Liver (tissue), 9 donors: ENCODE results near the gene SAMD4A. TPM values are rescaled to one million over a fixed set of nuclear protein-coding genes. Genes with fewer than 3 reads are reported as not detected.

Experiments
- DNase-seq: peaks from one replicate; pipeline ENCODE4 v3.0.0-alpha.2; 2017; ENCODE audit warnings: low spot score
- H3K27ac ChIP-seq, 2 donors: one replicate each; pipeline ENCODE4 v1.7.0; 2013; ENCODE audit warnings: inconsistent platforms in 2 of 2, low read length in 2 of 2, control low read depth in 1 of 2, low read depth in 1 of 2, mild to moderate bottlenecking in 1 of 2
- H3K27me3 ChIP-seq, 4 donors: one replicate each; pipeline versions ENCODE4 v1.6.1 to v1.7.0; 2013; ENCODE audit warnings: low read length in 3 of 4, inconsistent platforms in 1 of 4, mild to moderate bottlenecking in 1 of 4, moderate library complexity in 1 of 4; ENCODE audit not compliant: control insufficient read depth in 4 of 4, insufficient read depth in 4 of 4
- H3K36me3 ChIP-seq, 4 donors: one replicate each; pipeline versions ENCODE4 v1.6.1 to v1.7.0; 2013; ENCODE audit warnings: low read length in 3 of 4, mild to moderate bottlenecking in 3 of 4, low read depth in 1 of 4, moderate library complexity in 1 of 4; ENCODE audit not compliant: control insufficient read depth in 4 of 4, insufficient read depth in 3 of 4
- H3K4me1 ChIP-seq, 4 donors: one replicate each; pipeline versions ENCODE4 v1.6.1 to v1.7.0; 2013; ENCODE audit warnings: low read length in 3 of 4, mild to moderate bottlenecking in 3 of 4, moderate library complexity in 1 of 4; ENCODE audit not compliant: control insufficient read depth in 4 of 4, insufficient read depth in 4 of 4
- H3K4me3 ChIP-seq, 3 donors: one replicate each; pipeline versions ENCODE4 v1.6.1 to v1.7.0; 2013; ENCODE audit warnings: low read length in 3 of 3, control low read depth in 1 of 3, low read depth in 1 of 3, mild to moderate bottlenecking in 1 of 3
- H3K9ac ChIP-seq, 2 donors: one replicate each; pipeline ENCODE4 v1.7.0; 2013; ENCODE audit warnings: low read length in 2 of 2, mild to moderate bottlenecking in 2 of 2, moderate library complexity in 2 of 2, control low read depth in 1 of 2, low read depth in 1 of 2
- H3K9me3 ChIP-seq, 4 donors: one replicate each; pipeline versions ENCODE4 v1.6.1 to v1.7.0; 2013; ENCODE audit warnings: low read length in 3 of 4; ENCODE audit not compliant: control insufficient read depth in 4 of 4
- ATF3 ChIP-seq: IDR thresholded peaks from 2 replicates; pipeline ENCODE4 v1.6.1; 2016; ENCODE audit warnings: antibody characterized with exemption
- CTCF ChIP-seq: fragments of 150-350 bp; IDR thresholded peaks from 2 replicates; pipeline ENCODE4 v1.5.1; 2017; ENCODE audit warnings: improper control_type of control experiment, low read depth, low read length; ENCODE audit not compliant: missing input control
- EGR1 ChIP-seq, 2 donors: IDR thresholded peaks; 2 replicates each; pipeline ENCODE4 v1.6.1; 2016 to 2018; ENCODE audit warnings: antibody characterized with exemption in 2 of 2, low read depth in 2 of 2
- FOXA1 ChIP-seq: IDR thresholded peaks from 2 replicates; pipeline ENCODE4 v1.6.1; 2016; ENCODE audit warnings: antibody characterized with exemption
- FOXA2 ChIP-seq: IDR thresholded peaks from 2 replicates; pipeline ENCODE4 v1.6.1; 2016; ENCODE audit warnings: antibody characterized with exemption
- GABPA ChIP-seq, 2 donors: IDR thresholded peaks in 1 of 2; conservative IDR thresholded peaks in 1 of 2; 2 replicates each; pipeline ENCODE4 v1.6.1; 2016; ENCODE audit warnings: antibody characterized with exemption in 2 of 2, mild to moderate bottlenecking in 1 of 2, moderate library complexity in 1 of 2
- HNF4A ChIP-seq, 2 donors: conservative IDR thresholded peaks; 2 replicates each; pipeline ENCODE4 v1.6.1; 2016; ENCODE audit warnings: antibody characterized with exemption in 2 of 2, mild to moderate bottlenecking in 2 of 2
- HNF4G ChIP-seq: IDR thresholded peaks from 2 replicates; pipeline ENCODE4 v1.6.1; 2016; ENCODE audit warnings: antibody characterized with exemption
- JUND ChIP-seq, 2 donors: IDR thresholded peaks; 2 replicates each; pipeline ENCODE4 v1.6.1; 2016; ENCODE audit warnings: antibody characterized with exemption in 2 of 2
- MAX ChIP-seq: IDR thresholded peaks from 2 replicates; pipeline ENCODE4 v1.6.1; 2016; ENCODE audit warnings: antibody characterized with exemption
- NR2F2 ChIP-seq: IDR thresholded peaks from 2 replicates; pipeline ENCODE4 v1.6.1; 2016; ENCODE audit warnings: antibody characterized with exemption
- RAD21 ChIP-seq, 2 donors: IDR thresholded peaks; 2 replicates each; pipeline ENCODE4 v1.6.1; 2016; ENCODE audit warnings: antibody characterized with exemption in 2 of 2, mild to moderate bottlenecking in 2 of 2
- REST ChIP-seq: IDR thresholded peaks from 2 replicates; pipeline ENCODE4 v1.6.1; 2016; ENCODE audit warnings: antibody characterized with exemption, mild to moderate bottlenecking
- RXRA ChIP-seq, 2 donors: IDR thresholded peaks; 2 replicates each; pipeline ENCODE4 v1.6.1; 2017 to 2018; ENCODE audit warnings: antibody characterized with exemption in 2 of 2, mild to moderate bottlenecking in 1 of 2
- SP1 ChIP-seq: IDR thresholded peaks from 2 replicates; pipeline ENCODE4 v1.6.1; 2018; ENCODE audit warnings: antibody characterized with exemption, mild to moderate bottlenecking
- TAF1 ChIP-seq: conservative IDR thresholded peaks from 2 replicates; pipeline ENCODE4 v1.6.1; 2016; ENCODE audit warnings: antibody characterized with exemption, mild to moderate bottlenecking
- YY1 ChIP-seq: IDR thresholded peaks from 2 replicates; pipeline ENCODE4 v1.6.1; 2016; ENCODE audit warnings: antibody characterized with exemption, mild to moderate bottlenecking
- ZBTB33 ChIP-seq: IDR thresholded peaks from 2 replicates; pipeline ENCODE4 v1.6.1; 2016; ENCODE audit warnings: antibody characterized with exemption
- WGBS: extraction: QIAGEN DNeasy Blood & Tissue Kit; methylation state at CpG from one replicate; pipeline ENCODE4 v1.1.7; 2013; 5-methylcytosine and 5-hydroxymethylcytosine counted together
- polyA plus RNA-seq, 2 donors: library from polyadenylated mRNA; stranded (reverse) in 1 of 2; unstranded in 1 of 2; fragments of 200-250 nt in 1 of 2; fragments of >200 nt in 1 of 2; fragmentation: Nextera tagmentation in 1 of 2; extraction: Ambion mirVana in 1 of 2; gene quantifications; one replicate each; pipeline versions ENCODE4 v1.2.1 to v1.2.3, GENCODE V29; 2013 to 2015
- total RNA-seq, 2 donors: library from RNA; depleted of rRNA; stranded (reverse); fragments of >200 nt; gene quantifications; one replicate each; pipeline ENCODE4 v1.2.3, GENCODE V29; 2014
- donor health status: healthy.
- donor health status: healthy.
- donor health status: healthy.
- donor health status: healthy.
- donor health status: healthy.

SAMD4A gene
- total and polyA plus RNA-seq, 4 donors: 4.3 to 17.8 (median 8.1) TPM

- no peak for TF ChIP-seq GABPA (IDR thresholded peaks at IDR 0.05 in 1 of 2, conservative IDR thresholded peaks at IDR 0.05 in 1 of 2)
- no peak for TF ChIP-seq JUND (IDR thresholded peaks at IDR 0.05)
- no peak for TF ChIP-seq ATF3
- TF ChIP-seq NR2F2: no peak
- TF ChIP-seq REST: no peak
- TF ChIP-seq HNF4G: no peak
- no peak for TF ChIP-seq FOXA2
- TF ChIP-seq CTCF: no peak
- TF ChIP-seq SP1: no peak
- TF ChIP-seq RXRA (IDR thresholded peaks at IDR 0.05): no peak
- no peak for TF ChIP-seq HNF4A (conservative IDR thresholded peaks at IDR 0.05)
- TF ChIP-seq TAF1: no peak
- TF ChIP-seq FOXA1: no peak
- TF ChIP-seq EGR1 (IDR thresholded peaks at IDR 0.05; ENCODE audit: low read depth in 2 of 2): no peak
- no peak for TF ChIP-seq RAD21 (IDR thresholded peaks at IDR 0.05)
- no peak for TF ChIP-seq MAX
- no peak for DNase-seq
- H3K4me3 ChIP-seq: no peak overlapping the region
- H3K4me1 ChIP-seq: peaks cover 0 to 22% (median 8%) of the 10 kb centered on the region in 4 donors
- no peaks in the 10 kb centered on the region for H3K36me3 ChIP-seq
- no peak overlapping the region for H3K9ac ChIP-seq
- no peak overlapping the region for H3K27ac ChIP-seq
- H3K9me3 ChIP-seq: no peaks in the 10 kb centered on the region
- WGBS: 94% methylated on average over 1 of the region's 1 CpG
- H3K27me3 ChIP-seq: no peaks in the 10 kb centered on the region
Observed at GRCh38 chr14:54695196-54695595, 128.3 kb downstream of the SAMD4A start.

- peaks cover 2 to 27% (median 15%) of the 10 kb centered on the region in 4 donors for H3K4me1 ChIP-seq
- TF ChIP-seq YY1: no peak
- TF ChIP-seq HNF4A (conservative IDR thresholded peaks at IDR 0.05): no peak
- no peak for TF ChIP-seq TAF1
- TF ChIP-seq HNF4G: no peak
- TF ChIP-seq FOXA1: no peak
- no peak for TF ChIP-seq EGR1 (IDR thresholded peaks at IDR 0.05; ENCODE audit: low read depth in 2 of 2)
- TF ChIP-seq REST: no peak
- TF ChIP-seq ZBTB33: no peak
- TF ChIP-seq RXRA (IDR thresholded peaks at IDR 0.05): no peak
- no peak for TF ChIP-seq ATF3
- H3K36me3 ChIP-seq: no peaks in the 10 kb centered on the region
- no peaks in the 10 kb centered on the region for H3K27me3 ChIP-seq
- H3K27ac ChIP-seq: no peak overlapping the region
- H3K9ac ChIP-seq: no peak overlapping the region
- 95% methylated on average over 5 of the region's 5 CpGs for WGBS
- H3K4me3 ChIP-seq: no peak overlapping the region
- DNase-seq: no peak
- no peaks in the 10 kb centered on the region for H3K9me3 ChIP-seq
Observed at GRCh38 chr14:54697001-54697400, 130.1 kb downstream of the SAMD4A start.
